ENCODE measurements around the gene PRODH2. TPM values are rescaled to one million over a fixed set of nuclear protein-coding genes. Genes with fewer than 3 reads are reported as not detected.
"Not testable (repeated sequence)": the region's sequence is repeated elsewhere in the genome, so short reads cannot be mapped to it uniquely, and the experiment has no call there.

The PRODH2 gene
- total and polyA plus RNA-seq, 10 of the 15 experiments (the other 5 are each of a cell fraction or from before 2014, with no cell fraction given), result 0.07 TPM; not detected in 9

- SMC1A ChIA-PET (ENCODE audit: uncharacterized antibody, unreplicated experiment), result not testable (repeated sequence)
Observed at GRCh38 chr19:35795564-35795963, 17.1 kb downstream of the PRODH2 start.

GRCh38 chr19:35793381-35794165, 19.1 kb downstream of the PRODH2 start:
- Histone ChIP-seq H3K27me3 (replicated peaks in 1 of 2; ENCODE audit: control insufficient read depth in 2 of 2, insufficient read depth in 2 of 2, low read length in 1 of 2) (peaks cover 0 to 2% of the 10 kb centered on the region in 2 experiments; a peak in 1 of 4 replicates), H4K20me1 (ENCODE audit: control insufficient read depth, insufficient read depth) (no peaks in the 10 kb centered on the region), H3K4me2 (ENCODE audit: control insufficient read depth, insufficient read depth) (no peak overlapping the region), H3K36me3 (ENCODE audit: control insufficient read depth in 2 of 2, insufficient read depth in 2 of 2, low read length in 1 of 2) (no peaks in the 10 kb centered on the region), H3K4me3 (no peak overlapping the region), H3K79me2 (ENCODE audit: control insufficient read depth, insufficient read depth, low read length) (no peaks in the 10 kb centered on the region), H3K9ac (ENCODE audit: control insufficient read depth, insufficient read depth, low read length) (no peak overlapping the region), H3K27ac (ENCODE audit: control insufficient read depth, insufficient read depth) (no peak overlapping the region), H3K4me1 (ENCODE audit: control insufficient read depth, insufficient read depth, low read length) (no peaks in the 10 kb centered on the region), H2AFZ (ENCODE audit: control insufficient read depth, low read depth, low read length) (no peak overlapping the region), H3K9me3 (replicated peaks; ENCODE audit: control insufficient read depth, insufficient read depth, low read length) (no peaks in the 10 kb centered on the region)
- SMC1A ChIA-PET (ENCODE audit: uncharacterized antibody, unreplicated experiment), result no interaction called here
- CTCF ChIA-PET, result no interaction called here
- RAD21 ChIA-PET (ENCODE audit: unreplicated experiment), result no interaction called here
- ATAC-seq, result no peak
- no peak for FAIRE-seq
- POLR2A ChIA-PET, result no interaction called here
- in situ Hi-C loops (cut with MboI), result no loop called here
- intact Hi-C loops (cut with micrococcal nuclease; ENCODE audit: unreplicated experiment), result no loop called here
- DNase-seq (ENCODE audit: low read depth, low spot score), result no peak
- WGBS (ENCODE audit: insufficient coverage, insufficient replicate concordance, low lambda C conversion rate, missing lambda C conversion rate), result 32% methylated on average over 7 of the region's 7 CpGs
- BruUV-seq (replicated peaks), result no TSS peak
- TF ChIP-seq SPI1 (IDR thresholded peaks at IDR 0.05; ENCODE audit: borderline replicate concordance, insufficient read depth, low read depth, low read length), result no peak
- TF ChIP-seq FOS (IDR thresholded peaks at IDR 0.05; ENCODE audit: borderline replicate concordance, extremely low read depth, insufficient read length), result no peak
- TF ChIP-seq NR2C2 (IDR thresholded peaks at IDR 0.05; ENCODE audit: borderline replicate concordance, control insufficient read depth, insufficient read length, low read depth), result no peak
- TF ChIP-seq CBX5 (IDR thresholded peaks at IDR 0.05; ENCODE audit: low read depth), result no peak
- no peak for TF ChIP-seq HCFC1 (IDR thresholded peaks at IDR 0.05; ENCODE audit: low read length)
- TF ChIP-seq STAT3 (IDR thresholded peaks at IDR 0.05; ENCODE audit: low read depth, low read length), result no peak
- no peak for TF ChIP-seq RELB (IDR thresholded peaks at IDR 0.05; ENCODE audit: low read depth)
- no peak for TF ChIP-seq POLR2AphosphoS5 (IDR thresholded peaks at IDR 0.05; ENCODE audit: low read length)
- no peak for TF ChIP-seq CHD4 (IDR thresholded peaks at IDR 0.05)
- no peak for TF ChIP-seq BCLAF1 (IDR thresholded peaks at IDR 0.05)
- no peak for TF ChIP-seq SREBF2 (IDR thresholded peaks at IDR 0.05; ENCODE audit: low read length)
- no peak for TF ChIP-seq SMC3 (IDR thresholded peaks at IDR 0.05; ENCODE audit: borderline replicate concordance, low read length)
- TF ChIP-seq RAD51 (IDR thresholded peaks at IDR 0.05), result no peak
- TF ChIP-seq ATF7 (IDR thresholded peaks at IDR 0.05; ENCODE audit: low read depth), result no peak

More at GRCh38 chr19:35795564-35795963, 17.1 kb downstream of the PRODH2 start:
- BruUV-seq (replicated peaks); H3K27me3 ChIP-seq (replicated peaks in 1 of 2; ENCODE audit: control insufficient read depth in 2 of 2, insufficient read depth in 2 of 2, low read length in 1 of 2); H4K20me1 ChIP-seq (ENCODE audit: control insufficient read depth, insufficient read depth); H3K4me1 ChIP-seq (ENCODE audit: control insufficient read depth, insufficient read depth, low read length); H2AFZ ChIP-seq (ENCODE audit: control insufficient read depth, low read depth, low read length); H3K9me3 ChIP-seq (replicated peaks; ENCODE audit: control insufficient read depth, insufficient read depth, low read length); ATAC-seq; H3K27ac ChIP-seq (ENCODE audit: control insufficient read depth, insufficient read depth); DNase-seq (ENCODE audit: low read depth, low spot score); H3K9ac ChIP-seq (ENCODE audit: control insufficient read depth, insufficient read depth, low read length); RAD21 ChIA-PET (ENCODE audit: unreplicated experiment); FAIRE-seq; H3K79me2 ChIP-seq (ENCODE audit: control insufficient read depth, insufficient read depth, low read length); H3K4me3 ChIP-seq; intact Hi-C loops (cut with micrococcal nuclease; ENCODE audit: unreplicated experiment); H3K4me2 ChIP-seq (ENCODE audit: control insufficient read depth, insufficient read depth); H3K36me3 ChIP-seq (ENCODE audit: control insufficient read depth in 2 of 2, insufficient read depth in 2 of 2, low read length in 1 of 2); CTCF ChIA-PET; POLR2A ChIA-PET; in situ Hi-C loops (cut with MboI): not testable (repeated sequence)
- WGBS (ENCODE audit: insufficient coverage, insufficient replicate concordance, low lambda C conversion rate, missing lambda C conversion rate), result 11% methylated on average over 1 of the region's 1 CpG
